HG03095 (cell line): ENCODE measurements around the gene A3GALT2.

Experiments
- ATAC-seq: cut with Tn5 transposase; IDR thresholded peaks from one replicate; pipeline ENCODE4 v1.9.1; 2021; ENCODE audit warnings: moderate library complexity; ENCODE audit not compliant: unreplicated experiment

The A3GALT2 gene

DNA sequence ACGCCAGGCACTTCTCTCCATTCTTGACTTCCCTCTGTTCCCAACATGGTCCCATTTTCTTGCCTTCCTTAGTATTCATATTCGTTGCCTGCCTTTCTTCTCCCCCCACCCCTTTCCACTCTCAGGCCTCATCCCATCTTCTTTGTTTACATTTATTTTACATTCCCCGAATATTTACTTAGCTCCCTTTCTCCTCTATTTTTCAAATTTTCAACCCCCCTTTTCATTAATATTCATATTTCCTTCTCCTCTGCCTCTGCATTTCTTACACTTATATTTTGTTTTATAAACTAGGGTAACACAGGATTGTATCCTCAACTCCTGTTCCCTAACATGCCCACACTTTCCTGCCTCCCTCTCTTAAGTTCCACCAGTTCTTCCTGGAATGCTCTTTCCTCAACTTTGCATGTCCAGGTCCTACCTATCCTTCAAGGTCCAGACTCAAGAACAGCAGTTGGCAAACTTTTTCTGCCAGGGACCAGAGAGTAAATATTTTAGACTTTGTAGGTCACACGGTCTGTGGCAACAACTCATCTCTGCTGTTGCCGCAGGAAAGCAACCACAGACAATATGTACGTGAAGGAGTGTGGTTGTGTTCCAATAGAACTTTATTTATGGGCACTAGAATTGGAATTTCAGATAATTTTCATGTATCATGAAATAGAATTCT lies 29.8 kb upstream of the A3GALT2 start:
- ATAC-seq = no peak

DNA sequence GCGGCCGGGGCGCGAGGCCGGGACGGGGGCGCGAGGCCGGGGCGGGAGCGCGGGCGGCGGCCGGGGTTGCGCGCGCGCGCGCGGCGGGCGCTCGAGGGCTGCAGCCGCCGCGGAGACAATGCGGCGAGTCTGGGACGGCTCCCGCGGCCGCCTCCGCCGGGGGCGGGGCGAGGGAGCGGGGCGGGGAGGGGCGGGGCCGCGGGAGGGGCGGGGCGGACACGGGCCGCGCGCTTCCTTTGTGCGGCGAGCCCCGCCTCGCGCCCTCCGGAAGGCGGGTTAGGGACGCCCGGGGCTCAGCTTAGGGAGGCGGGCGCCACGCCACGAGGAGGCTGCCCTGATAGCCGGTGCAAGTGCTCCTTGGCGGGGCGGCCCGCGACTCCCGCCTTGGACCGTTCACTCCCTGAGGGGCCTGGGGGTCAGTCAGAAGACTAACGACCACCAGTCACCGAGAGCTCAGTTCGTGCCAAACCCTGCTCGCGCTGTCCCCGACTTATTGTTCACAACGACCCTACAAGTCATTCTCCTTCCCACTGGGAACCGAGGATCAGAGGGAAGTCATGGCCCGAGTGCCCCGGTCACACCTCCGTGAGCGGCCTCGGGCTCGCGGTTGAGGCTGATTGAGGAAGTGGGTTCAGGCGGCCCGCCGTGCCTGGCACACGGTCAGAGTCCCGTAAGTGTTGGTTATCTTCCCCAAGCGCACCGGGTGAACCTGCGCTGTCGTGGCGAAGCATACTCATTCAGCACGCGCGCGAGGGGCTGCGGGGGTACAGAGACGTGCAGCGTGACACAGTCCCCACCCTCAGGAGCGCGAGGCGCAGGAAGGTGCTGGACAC lies 29.1 kb upstream of the A3GALT2 start:
- peak; percentile 71 for ATAC-seq

DNA sequence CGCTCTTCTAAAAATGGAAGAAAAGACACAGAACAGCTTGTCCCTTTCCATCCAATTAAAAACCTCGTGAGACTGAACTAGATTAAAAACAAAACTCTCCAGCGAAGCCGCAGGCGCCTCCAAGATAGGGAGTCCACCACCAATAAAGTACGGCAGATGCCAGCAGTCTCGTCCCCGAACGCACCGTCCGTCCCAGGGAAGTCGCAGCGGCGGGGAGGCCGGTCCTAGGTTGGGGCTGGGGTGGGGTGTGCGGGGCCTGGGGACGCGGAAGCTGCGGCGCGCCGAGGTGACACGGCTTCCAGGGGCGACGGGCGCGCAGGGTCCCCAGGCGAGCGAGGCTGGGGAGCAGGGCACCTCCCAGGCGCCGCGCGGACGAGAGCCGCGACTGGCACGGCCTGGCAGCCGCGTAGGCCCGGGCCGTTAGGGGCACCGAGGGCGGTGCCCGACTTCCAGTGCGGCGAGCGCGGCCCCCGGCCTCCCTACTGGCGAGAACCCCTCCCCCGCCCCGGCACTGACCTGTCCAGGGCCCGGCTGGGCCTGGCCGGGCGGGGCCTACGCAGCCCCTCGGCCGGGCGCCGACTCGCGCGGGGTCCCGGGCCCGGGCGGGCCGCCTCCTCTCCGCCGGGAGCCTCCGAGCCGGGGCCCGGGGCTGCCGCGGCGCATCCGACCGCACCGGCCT lies 28.3 kb upstream of the A3GALT2 start:
- ATAC-seq = peak; percentile 26

DNA sequence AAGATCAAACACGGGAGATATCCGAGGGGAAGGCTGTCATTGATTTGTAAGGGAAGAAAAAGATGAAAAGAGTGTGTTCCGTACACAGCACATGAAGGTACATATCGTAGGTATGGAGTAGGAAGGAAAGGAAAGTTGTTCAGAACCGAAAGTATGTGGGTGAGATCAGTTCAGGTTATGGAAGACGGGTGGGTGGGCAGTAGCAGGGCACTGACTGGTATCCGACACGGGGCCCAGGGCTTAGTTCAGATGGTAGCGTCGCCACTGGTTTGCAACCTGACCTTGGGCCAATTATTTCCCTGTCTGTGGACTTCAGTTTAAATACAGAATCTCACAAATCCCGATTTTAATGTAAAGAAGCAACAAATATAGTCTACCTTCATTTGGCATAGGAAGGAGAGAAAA lies 27.8 kb upstream of the A3GALT2 start:
- no peak for ATAC-seq

DNA sequence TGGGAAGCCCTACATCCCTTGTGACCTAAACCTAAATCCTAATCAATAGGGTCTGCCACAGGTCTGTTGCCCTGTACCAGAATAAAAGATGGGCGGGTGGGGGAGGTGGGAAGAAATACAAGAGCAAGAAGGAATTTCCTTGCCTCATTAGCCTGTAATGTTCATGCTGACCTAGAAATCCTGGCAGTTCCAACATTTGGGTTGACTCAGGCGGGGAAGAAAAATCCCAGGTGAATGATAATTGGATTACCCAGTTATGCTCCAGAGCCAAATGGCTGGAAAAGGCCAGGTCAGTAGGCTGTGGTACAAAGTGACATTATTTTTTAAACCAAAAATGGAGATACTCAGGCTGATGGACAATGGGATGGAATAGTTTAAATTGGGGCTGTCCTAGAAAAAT lies 27.3 kb upstream of the A3GALT2 start:
- ATAC-seq = no peak

DNA sequence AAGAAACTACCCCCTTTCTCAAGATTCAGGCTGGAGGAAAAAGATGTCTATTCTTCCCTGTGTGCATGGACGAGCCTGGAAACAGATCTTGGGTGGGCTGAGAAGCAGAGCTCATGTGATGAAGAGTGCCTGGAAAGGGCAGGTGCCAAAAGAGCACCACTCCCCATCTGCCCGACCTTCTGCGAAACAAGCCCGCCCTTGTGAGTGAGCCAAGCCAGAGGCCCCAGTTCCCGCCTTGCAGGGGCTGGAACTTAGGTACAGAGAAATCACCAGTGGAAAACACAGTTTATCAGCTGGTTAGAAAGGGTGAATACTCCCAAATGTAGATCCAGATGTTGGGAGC lies 26.7 kb upstream of the A3GALT2 start:
- ATAC-seq = no peak

DNA sequence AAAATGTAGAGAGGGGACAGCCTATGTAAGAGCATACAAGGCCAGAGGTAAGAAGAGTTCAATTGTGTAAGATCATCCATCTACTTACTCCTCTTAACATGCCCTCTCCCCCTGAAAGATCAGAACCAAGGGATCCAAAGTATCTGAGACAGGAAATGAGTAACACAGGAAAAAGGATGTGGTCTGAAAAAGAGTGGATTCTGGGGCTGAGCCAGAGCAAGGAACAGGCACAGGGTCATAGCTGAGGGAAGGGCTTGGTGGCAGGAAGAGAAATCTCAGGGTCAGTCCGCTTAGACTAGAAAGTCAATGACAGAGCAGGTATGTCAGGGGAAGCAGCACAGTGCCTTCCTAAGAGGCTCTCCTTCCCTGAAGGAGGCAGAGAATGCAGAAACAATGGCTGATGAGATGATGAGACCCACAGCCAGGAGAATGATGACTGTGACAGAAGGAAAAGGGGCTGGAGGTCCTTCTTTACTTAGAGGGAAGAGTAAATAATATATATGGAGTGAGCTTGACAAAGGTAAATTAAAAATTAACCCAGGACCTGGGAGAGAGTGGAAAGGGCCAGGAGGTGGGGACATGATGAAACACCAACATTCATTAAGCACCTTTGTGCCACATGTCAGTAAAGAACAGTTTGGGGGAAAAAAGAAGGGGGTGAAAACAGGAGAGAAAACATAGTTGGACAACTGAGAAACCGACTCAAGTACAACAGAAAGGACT lies 26.2 kb upstream of the A3GALT2 start:
- ATAC-seq = no peak

DNA sequence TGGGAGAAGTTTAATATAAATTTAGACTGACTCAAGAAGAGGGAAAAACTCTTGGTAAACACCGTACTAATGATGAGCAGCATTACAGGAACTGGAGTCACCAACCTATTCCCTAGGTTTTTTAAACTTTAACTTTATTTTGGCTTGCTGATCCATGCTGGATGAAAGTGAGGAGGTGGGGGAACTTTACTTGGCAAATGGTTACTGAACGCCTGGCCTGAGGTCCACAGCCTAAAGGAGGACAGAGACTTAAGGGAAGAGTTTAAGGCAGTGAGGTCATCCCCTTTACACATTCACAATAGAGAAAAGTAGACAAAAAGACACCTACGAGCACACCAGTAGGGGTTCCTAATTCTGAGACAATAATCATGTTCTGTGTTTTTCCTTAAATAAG lies 25.6 kb upstream of the A3GALT2 start:
- ATAC-seq = no peak

DNA sequence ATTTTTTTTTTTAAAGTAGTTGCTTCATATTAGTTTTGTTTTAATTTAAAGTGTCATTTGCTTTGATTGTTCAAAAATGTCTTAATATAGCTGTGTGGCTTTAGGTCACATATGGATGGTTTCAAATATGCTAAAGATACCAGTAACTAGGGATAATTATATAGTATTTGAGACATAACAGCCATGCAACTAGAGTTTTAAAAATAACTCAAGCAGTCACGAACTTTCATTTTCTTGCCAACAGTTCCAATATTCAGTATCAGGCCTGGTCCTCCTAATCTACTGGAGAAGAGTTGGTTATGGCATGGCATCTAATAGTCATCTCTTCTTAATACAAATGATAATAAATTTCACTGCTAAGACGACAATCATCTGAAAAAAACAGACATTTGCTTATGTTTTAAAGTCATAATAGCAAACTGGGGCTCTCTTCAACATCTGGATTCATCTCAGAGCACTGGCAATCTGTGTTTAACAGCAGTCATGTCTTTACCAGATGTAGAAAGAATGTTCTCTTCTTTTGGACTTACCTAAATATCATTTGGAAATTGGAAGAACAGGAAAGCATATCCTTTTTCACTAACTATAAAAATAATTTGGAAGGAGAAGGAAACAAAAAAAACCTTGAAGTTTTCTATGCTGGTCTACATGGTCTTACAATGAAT lies 24.1 kb upstream of the A3GALT2 start:
- ATAC-seq = no peak

DNA sequence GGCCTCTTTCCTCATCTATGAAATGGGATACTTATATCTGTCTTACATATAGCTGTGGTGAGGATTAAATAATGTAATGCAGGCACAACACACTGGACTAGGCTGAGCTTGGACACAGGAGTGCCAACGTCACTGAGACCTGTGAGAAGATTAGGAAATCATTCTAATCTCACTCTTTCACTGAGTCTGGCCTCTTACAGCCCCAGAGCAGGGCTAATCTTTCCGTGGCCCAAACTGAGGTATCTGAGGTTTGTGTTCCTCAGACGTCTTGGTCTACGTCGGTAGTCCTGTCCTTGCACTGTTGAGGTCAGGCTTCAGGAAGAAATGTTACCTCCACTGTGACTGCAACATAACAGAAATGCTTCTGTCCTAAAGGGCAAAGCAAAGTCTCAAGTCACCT lies 22.6 kb upstream of the A3GALT2 start:
- no peak for ATAC-seq

DNA sequence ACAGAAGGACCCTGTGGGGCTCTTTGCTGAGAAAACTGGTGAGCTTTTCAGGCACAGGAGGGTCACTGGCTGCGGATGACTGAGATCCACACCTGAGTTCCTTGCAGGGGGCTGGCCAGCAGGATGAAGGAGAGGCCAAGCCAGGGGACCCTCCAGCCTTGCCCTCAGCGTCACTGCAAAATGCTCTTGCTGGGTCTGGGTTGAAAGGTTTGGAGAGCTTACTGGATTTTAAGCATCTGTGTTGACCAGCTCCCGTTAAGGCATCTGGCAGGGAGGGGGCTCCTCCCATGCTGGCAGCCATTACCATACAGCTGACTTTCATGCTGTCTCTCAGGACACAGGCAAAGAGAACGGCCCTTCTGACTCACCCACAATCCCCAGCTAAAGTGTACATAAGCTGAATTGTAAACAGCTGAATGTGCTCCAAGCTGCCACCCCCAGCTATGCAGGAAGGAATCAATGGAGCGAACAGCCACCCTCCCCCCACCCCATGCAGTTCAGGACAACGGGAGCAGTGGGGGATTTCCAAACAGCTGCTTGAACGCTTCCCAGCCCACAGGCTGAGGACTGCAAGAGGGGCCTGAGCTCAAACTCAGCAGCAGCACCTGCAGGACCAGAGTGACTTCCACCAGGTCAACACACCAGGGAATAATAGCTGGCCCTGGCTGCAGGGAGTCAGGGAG lies 21.3 kb upstream of the A3GALT2 start:
- no peak for ATAC-seq

DNA sequence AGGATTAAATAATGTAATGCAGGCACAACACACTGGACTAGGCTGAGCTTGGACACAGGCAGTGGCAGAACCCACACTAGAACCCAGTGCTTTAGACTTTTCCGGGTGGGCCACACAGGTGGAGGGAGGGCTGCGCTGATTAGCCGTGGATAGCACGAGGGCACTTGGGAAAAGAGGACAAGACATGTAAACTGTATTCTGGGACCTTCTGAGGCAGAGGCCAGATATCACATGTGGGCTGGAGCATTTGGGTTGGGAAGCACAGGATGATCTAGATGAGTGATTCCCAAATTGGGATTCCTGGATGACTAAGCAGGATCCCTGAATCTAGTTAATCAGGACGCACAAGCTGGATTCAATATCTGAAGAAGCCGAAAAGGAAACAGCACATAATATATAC lies 20.3 kb upstream of the A3GALT2 start:
- ATAC-seq = no peak

DNA sequence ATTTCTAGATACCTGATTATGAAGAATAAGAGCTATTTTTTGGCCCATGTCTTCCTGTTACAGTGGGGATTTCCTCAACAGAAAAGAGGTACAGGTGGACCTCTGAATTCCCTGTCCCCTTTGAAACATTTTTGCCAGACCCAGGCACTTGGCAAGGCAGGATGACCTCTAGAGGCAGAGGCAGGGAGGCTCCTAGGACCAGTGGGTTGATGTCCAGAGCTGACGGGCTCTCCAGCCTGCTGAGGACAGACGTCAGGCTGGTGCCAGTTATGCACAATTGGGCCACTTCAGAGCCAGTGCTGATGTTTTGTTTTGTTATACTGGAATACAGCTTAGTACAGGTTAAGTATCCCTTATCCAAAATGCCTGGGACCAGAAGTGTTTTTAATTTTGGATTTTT lies 18.5 kb upstream of the A3GALT2 start:
- ATAC-seq = no peak

DNA sequence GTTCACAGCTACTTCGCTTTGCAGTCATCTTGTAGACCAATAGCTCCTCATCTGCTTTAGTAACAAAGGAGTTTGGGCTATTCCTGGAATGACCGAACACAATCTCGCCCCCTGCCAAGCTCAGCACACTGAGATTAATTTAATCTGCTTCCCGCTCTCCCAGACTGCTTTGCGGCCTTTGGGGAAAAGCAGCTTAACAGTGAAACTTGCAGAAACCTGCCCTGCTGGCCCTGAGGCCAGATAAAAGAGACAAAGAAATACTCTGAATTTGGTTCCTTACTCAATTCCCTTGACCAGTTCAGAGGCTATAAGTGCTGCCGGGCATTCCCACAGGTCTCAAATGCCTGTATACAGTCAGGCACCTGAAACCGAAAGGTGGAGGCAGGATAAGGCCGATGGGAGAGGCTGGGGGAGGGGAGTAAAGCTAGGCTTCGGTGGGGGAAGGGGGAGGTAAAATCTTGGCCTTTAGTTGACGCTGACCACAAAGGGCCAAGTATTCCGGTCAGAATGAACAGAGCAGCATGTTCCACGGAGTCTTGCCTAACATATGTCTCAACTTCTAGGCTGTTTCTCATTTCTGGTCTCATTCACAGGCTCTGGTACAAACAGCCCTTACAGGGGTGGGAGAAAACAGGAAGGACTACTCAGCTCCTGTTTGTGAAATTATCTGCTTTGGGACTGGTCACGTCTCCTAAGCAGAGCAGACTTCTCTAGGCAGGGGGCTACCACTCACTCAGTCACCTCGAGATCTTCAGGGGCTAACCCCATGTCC lies 17.7 kb upstream of the A3GALT2 start:
- ATAC-seq = no peak

DNA sequence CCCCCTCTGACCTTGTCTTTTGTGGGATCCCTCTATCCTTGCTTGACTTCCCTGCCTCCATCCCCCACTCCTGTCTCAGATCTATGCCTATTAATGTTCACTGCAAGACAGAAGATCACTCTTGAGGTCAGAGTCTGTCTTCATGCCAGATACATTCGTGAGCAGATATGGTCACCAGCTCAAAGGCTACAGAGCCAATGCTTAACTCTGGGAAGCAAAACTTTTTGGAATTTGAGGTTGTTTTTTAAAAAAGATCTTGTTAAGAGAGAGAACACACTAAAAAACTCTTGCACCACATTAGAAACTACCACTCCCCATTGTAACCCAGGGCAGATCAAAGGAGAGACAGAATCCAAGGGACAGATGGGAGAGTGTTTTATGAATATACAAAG lies 17.1 kb upstream of the A3GALT2 start:
- no peak for ATAC-seq

DNA sequence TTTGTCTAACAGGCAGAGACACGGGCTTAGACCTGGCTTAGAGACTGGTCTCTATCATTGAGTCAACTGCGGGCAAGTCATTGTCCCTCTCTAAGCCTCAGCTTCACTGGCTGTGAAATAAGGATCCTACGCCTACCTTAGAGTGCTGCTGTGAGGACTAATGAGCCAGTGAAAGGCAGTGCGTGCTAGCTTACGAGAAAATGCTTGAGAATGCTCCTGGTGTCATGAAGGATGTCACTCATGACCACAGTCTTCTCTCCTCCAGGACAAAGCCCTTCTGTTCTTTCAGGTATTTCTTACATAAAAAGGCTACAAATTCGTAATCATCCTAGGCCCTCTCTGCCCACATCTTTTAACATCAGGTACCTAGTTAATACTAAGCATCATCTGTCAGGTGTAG lies 16.5 kb upstream of the A3GALT2 start:
- ATAC-seq = no peak

DNA sequence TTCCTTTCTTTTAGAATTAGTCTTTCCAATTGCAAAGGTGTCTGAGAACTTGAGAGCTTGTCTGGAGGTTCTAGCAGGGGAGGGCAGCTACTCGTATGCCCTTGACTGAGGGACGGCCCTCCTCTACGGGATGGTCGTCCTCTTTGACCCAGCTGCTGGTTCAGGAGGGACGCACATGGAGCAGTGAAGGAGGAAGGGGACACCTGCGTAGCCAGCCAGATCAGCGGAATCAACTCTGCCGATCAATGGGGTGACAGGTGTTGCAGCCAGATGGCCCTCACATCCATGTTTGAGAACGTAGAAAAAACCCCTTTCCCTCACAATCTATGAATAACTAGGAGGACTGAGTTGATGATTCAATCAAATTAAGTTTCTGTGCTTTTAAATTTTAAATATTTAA lies 15.7 kb upstream of the A3GALT2 start:
- ATAC-seq = no peak

DNA sequence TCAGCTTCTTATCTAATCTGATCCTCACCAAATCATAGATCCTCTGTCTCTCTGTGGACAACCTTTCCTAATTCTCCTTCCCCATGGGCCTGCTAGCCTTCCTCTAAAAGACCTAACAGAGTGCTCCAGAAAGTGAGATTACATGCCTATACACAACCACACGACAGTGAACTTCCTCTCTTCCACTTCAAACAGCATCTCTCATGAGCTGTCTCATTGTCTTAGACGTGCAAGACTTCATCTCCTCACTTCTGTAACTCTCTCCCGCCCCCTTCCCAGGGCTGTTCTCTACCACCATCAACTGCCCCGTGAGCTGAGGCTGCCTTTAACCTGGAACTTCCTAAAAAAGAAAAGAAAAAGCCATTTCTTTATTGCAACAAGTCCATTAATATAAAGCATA lies 14.1 kb upstream of the A3GALT2 start:
- ATAC-seq = no peak

DNA sequence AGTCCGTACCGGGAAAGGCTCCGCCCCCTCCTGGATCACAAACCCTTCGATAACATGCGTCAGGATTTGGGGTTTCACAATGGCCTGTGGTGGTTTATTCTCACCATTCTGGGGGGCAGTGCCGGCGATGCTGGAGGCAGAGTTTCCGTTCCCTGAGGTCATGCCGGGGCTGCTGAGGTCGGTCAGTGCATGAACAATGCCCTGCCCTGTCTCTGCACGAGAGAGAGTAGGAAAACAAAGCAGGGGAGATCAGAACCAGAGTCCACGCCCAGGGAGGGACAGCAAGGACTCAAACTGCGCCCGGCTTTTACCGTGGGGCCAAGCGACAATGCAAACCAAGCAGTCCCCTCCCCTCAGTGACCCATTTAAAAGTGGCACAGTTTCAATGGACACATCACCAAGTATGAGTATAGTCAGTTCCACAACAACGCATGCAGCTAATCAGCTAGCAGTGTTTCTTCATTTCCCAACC lies 13.2 kb upstream of the A3GALT2 start:
- no peak for ATAC-seq

DNA sequence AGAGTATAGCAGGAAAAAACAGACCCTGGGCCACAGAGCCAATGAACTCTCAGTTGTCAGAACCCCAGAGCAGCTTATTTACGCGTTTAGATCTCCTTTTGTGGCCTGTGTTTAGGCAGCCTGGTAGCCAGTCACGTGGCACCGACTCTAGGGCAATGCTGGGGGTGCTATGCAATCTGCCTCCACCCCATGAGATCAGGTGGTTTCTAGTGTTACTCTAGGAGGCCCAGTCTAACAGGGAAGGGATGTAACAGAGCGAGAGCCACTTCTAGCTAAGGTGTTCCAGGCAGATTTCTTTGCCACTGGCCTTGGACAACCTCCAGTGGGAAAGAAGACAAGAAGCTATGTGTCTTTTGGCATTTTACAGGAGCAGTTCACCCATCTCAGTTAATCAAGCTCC lies 12.0 kb upstream of the A3GALT2 start:
- ATAC-seq = no peak
